ENCODE data around the gene ZNF782.
A peak's percentile ranks its signal among the peaks of the same experiment; 100 is the strongest.
"Not testable (repeated sequence)": the region's sequence is repeated elsewhere in the genome, so short reads cannot be mapped to it uniquely, and the experiment has no call there.

Gene ZNF782

GRCh38 chr9:96853781-96854650 is at the start of gene ZNF782:
Gene ZNF782, minus strand, starts transcription at chr9:96854514. Its CDS starts 2,553 bp downstream, at chr9:96851961.
- CTCF ChIA-PET: interaction anchor here (0.7 to 8.1 kb wide), 7 partner anchors 10 to 762 kb away, joined by 3 to 197 read pairs (median 11); partner anchors contain the start of gene TDRD7
- no peak for TF ChIP-seq CTCF (IDR thresholded peaks at IDR 0.05; ENCODE audit: insufficient read depth, low read length, missing control alignments)
- peak; percentile 47 for DNase-seq (ENCODE audit: low read depth, low spot score)
- POLR2A ChIA-PET: no interaction called here
- peak within 1 kb of the TSS; percentile 91 for H3K4me3 ChIP-seq (ENCODE audit: low read depth, low read length)

GRCh38 chr9:96900010-96900409 is 45.7 kb upstream of the ZNF782 start:
- DNase-seq (ENCODE audit: low read depth, low spot score); CTCF ChIA-PET; H3K4me3 ChIP-seq (ENCODE audit: low read depth, low read length); POLR2A ChIA-PET: not testable (repeated sequence)

GRCh38 chr9:96892131-96892530 is 37.8 kb upstream of the ZNF782 start:
- ChIA-PET POLR2A (no interaction called here), CTCF (no interaction called here)
- no peak for TF ChIP-seq CTCF (IDR thresholded peaks at IDR 0.05; ENCODE audit: insufficient read depth, low read length, missing control alignments)
- no peak for DNase-seq (ENCODE audit: low read depth, low spot score)
- no peak overlapping the region for H3K4me3 ChIP-seq (ENCODE audit: low read depth, low read length)

GRCh38 chr9:96888591-96888990 is 34.3 kb upstream of the ZNF782 start:
- ChIA-PET POLR2A (no interaction called here), CTCF (no interaction called here)
- no peak for TF ChIP-seq CTCF (IDR thresholded peaks at IDR 0.05; ENCODE audit: insufficient read depth, low read length, missing control alignments)
- no peak for DNase-seq (ENCODE audit: low read depth, low spot score)
- no peak overlapping the region for H3K4me3 ChIP-seq (ENCODE audit: low read depth, low read length)

- TF ChIP-seq CTCF (IDR thresholded peaks at IDR 0.05; ENCODE audit: insufficient read depth, low read length, missing control alignments): no peak
- DNase-seq (ENCODE audit: low read depth, low spot score): no peak
- ChIA-PET POLR2A (no interaction called here), CTCF (no interaction called here)
- H3K4me3 ChIP-seq (ENCODE audit: low read depth, low read length): no peak overlapping the region
Observed at GRCh38 chr9:96885424-96885823, 31.1 kb upstream of the ZNF782 start.

- CTCF ChIA-PET: no interaction called here
- peak; percentile 28 for DNase-seq (ENCODE audit: low read depth, low spot score)
- H3K4me3 ChIP-seq (ENCODE audit: low read depth, low read length): no peak overlapping the region
- POLR2A ChIA-PET: no interaction called here
- TF ChIP-seq CTCF (IDR thresholded peaks at IDR 0.05; ENCODE audit: insufficient read depth, low read length, missing control alignments): no peak
Observed at GRCh38 chr9:96884443-96884842, 30.1 kb upstream of the ZNF782 start.

- ChIA-PET POLR2A (no interaction called here), CTCF (no interaction called here)
- no peak for TF ChIP-seq CTCF (IDR thresholded peaks at IDR 0.05; ENCODE audit: insufficient read depth, low read length, missing control alignments)
- H3K4me3 ChIP-seq (ENCODE audit: low read depth, low read length): no peak overlapping the region
- DNase-seq (ENCODE audit: low read depth, low spot score): no peak
Observed at GRCh38 chr9:96883922-96884321, 29.6 kb upstream of the ZNF782 start.

Measured in AG04449 (cell line).